RWPE2 (cell line): ENCODE measurements around the gene ABCA9.

Experiments
- ATAC-seq: fragments of 200-7000 bp; cut with Tn5 transposase; 3 replicates; pipeline ENCODE4 v1.9.1; 2021; ENCODE audit warnings: low read depth
- DNase-seq: peaks from one replicate; pipeline ENCODE4 v3.0.0-alpha.2; 2020; ENCODE audit warnings: low spot score
- H3K27ac ChIP-seq: fragments of 450-650 bp; 2 replicates; pipeline ENCODE4 v1.5.1; 2017; ENCODE audit warnings: mild to moderate bottlenecking; ENCODE audit not compliant: poor library complexity, severe bottlenecking
- H3K27me3 ChIP-seq: fragments of 250-450 bp; sonication (Bioruptor Pico); 2 replicates; pipeline ENCODE4 v1.5.1; 2021; ENCODE audit warnings: mild to moderate bottlenecking, moderate library complexity; ENCODE audit not compliant: insufficient read depth, poor library complexity, severe bottlenecking
- H3K36me3 ChIP-seq: fragments of 250-450 bp; sonication (Bioruptor Pico); 2 replicates; pipeline ENCODE4 v1.5.1; 2020; ENCODE audit warnings: low read depth, mild to moderate bottlenecking, moderate library complexity
- H3K4me1 ChIP-seq: fragments of 250-450 bp; sonication (Bioruptor Pico); 2 replicates; pipeline ENCODE4 v1.5.1; 2021; ENCODE audit warnings: mild to moderate bottlenecking, moderate library complexity; ENCODE audit not compliant: insufficient read depth, poor library complexity, severe bottlenecking
- H3K4me3 ChIP-seq: fragments of 250-450 bp; sonication (Bioruptor Pico); 2 replicates; pipeline ENCODE4 v1.5.1; 2021; ENCODE audit warnings: mild to moderate bottlenecking, moderate library complexity; ENCODE audit not compliant: severe bottlenecking
- H3K9me3 ChIP-seq: fragments of 250-450 bp; sonication (Bioruptor Pico); 2 replicates; pipeline ENCODE4 v1.5.1; 2021; ENCODE audit warnings: mild to moderate bottlenecking, moderate library complexity; ENCODE audit not compliant: severe bottlenecking
- TF ChIP-seq, protein P1 (sequence below): fragments of 450-650 bp; IDR thresholded peaks from one replicate; pipeline ENCODE4 v1.5.1; 2017; ENCODE audit warnings: mild to moderate bottlenecking, moderate library complexity; ENCODE audit not compliant: poor library complexity, severe bottlenecking

ABCA9 gene

GRCh38 chr17:69056179-69056823 lies 4.4 kb downstream of the ABCA9 start:
- H3K9me3 ChIP-seq: no peaks in the 10 kb centered on the region
- ATAC-seq: no peak
- H3K27me3 ChIP-seq: no peaks in the 10 kb centered on the region
- no peaks in the 10 kb centered on the region for H3K36me3 ChIP-seq
- H3K4me3 ChIP-seq: no peak overlapping the region
- TF ChIP-seq, protein P1, sequence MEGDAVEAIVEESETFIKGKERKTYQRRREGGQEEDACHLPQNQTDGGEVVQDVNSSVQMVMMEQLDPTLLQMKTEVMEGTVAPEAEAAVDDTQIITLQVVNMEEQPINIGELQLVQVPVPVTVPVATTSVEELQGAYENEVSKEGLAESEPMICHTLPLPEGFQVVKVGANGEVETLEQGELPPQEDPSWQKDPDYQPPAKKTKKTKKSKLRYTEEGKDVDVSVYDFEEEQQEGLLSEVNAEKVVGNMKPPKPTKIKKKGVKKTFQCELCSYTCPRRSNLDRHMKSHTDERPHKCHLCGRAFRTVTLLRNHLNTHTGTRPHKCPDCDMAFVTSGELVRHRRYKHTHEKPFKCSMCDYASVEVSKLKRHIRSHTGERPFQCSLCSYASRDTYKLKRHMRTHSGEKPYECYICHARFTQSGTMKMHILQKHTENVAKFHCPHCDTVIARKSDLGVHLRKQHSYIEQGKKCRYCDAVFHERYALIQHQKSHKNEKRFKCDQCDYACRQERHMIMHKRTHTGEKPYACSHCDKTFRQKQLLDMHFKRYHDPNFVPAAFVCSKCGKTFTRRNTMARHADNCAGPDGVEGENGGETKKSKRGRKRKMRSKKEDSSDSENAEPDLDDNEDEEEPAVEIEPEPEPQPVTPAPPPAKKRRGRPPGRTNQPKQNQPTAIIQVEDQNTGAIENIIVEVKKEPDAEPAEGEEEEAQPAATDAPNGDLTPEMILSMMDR: no peak
- no peak for DNase-seq
- H3K4me1 ChIP-seq: no peaks in the 10 kb centered on the region
- no peak overlapping the region for H3K27ac ChIP-seq

- Histone ChIP-seq H3K27me3 (no peaks in the 10 kb centered on the region), H3K9me3 (no peaks in the 10 kb centered on the region), H3K27ac (no peak overlapping the region), H3K4me1 (no peaks in the 10 kb centered on the region), H3K4me3 (no peak overlapping the region), H3K36me3 (no peaks in the 10 kb centered on the region)
- ATAC-seq: no peak
- TF ChIP-seq, protein P1: no peak
- no peak for DNase-seq
These were observed 5.4 kb downstream of the ABCA9 start for GRCh38 chr17:69055334-69055733.

GRCh38 chr17:69050999-69051775 lies 9.5 kb downstream of the ABCA9 start:
- no peaks in the 10 kb centered on the region for H3K9me3 ChIP-seq
- no peak overlapping the region for H3K4me3 ChIP-seq
- no peaks in the 10 kb centered on the region for H3K27me3 ChIP-seq
- TF ChIP-seq, protein P1: no peak
- ATAC-seq: no peak
- H3K27ac ChIP-seq: no peak overlapping the region
- H3K4me1 ChIP-seq: peaks cover 10% of the 10 kb centered on the region
- DNase-seq: no peak
- no peaks in the 10 kb centered on the region for H3K36me3 ChIP-seq

GRCh38 chr17:69048634-69049033 lies 12.1 kb downstream of the ABCA9 start:
- no peak for ATAC-seq
- no peaks in the 10 kb centered on the region for H3K36me3 ChIP-seq
- H3K4me3 ChIP-seq: no peak overlapping the region
- no peak for DNase-seq
- H3K9me3 ChIP-seq: no peaks in the 10 kb centered on the region
- no peaks in the 10 kb centered on the region for H3K27me3 ChIP-seq
- H3K27ac ChIP-seq: no peak overlapping the region
- H3K4me1 ChIP-seq: peaks cover 10% of the 10 kb centered on the region
- TF ChIP-seq, protein P1: no peak
